ENCODE results near the gene IFNG-AS1.

The IFNG-AS1 gene

DNA sequence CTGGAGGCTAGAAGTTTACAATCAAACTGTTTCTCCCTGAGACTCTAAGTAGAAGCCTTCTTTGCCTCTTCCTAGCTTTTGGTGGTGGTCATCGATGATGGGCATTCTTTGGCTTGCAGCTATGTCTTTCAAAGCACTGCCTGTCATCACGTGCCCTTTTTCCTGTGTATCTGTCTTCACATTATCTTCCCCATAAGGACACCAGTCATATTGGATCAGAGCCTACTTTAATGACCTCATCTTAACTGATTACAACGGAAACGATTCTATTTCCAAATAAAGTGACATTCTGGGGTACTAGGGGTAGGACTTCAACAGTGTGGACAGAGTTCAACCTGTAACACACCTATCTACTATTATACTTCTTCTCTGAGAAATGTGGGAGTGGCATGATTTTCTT lies 31.1 kb upstream of the IFNG-AS1 start:
- H3K79me1 ChIP-seq (ENCODE audit: low read depth, low read length): no peaks in the 10 kb centered on the region

DNA sequence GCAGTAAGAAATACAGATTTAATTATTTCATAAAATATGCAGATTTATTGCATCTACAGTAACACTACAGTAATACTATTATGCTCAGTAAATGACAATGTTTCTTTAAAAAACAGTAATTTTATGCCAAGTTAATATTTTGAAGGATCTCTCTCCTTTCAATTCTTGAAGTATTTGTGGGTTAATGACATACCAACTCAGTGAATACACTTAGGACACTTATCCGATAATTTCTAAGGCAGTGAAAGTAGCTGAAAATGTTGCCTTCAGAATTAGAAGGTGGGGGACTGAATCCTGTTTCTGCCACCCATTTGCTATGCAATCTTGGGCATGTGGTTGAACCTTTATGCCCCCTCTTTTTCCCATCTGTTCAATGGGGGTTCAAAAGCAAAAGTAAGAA lies 24.8 kb upstream of the IFNG-AS1 start:
- Histone ChIP-seq H3K4me1 (ENCODE audit: control insufficient read depth in 2 of 2, insufficient read depth in 1 of 2, low read depth in 1 of 2, low read length in 2 of 2) (peaks cover 0 to 1% of the 10 kb centered on the region in 2 donors), H2BK12ac (ENCODE audit: low read length) (no peak overlapping the region), H2BK120ac (ENCODE audit: low read depth, low read length) (no peak overlapping the region), H3K27ac (replicated peaks; ENCODE audit: low read length) (no peak overlapping the region), H3K79me1 (ENCODE audit: low read depth, low read length) (no peaks in the 10 kb centered on the region), H4K91ac (ENCODE audit: low read depth, low read length, poor library complexity) (no peak overlapping the region), H2BK15ac (ENCODE audit: low read length) (no peak overlapping the region), H4K8ac (ENCODE audit: low read depth, low read length) (no peak overlapping the region), H3K18ac (ENCODE audit: low read length) (no peak overlapping the region), H3K14ac (ENCODE audit: low read length) (no peak overlapping the region), H3K4me3 (ENCODE audit: low read length in 2 of 2) (no peak overlapping the region), H3K23ac (ENCODE audit: low read depth, low read length, poor library complexity) (no peak overlapping the region), H3K27me3 (ENCODE audit: control insufficient read depth in 3 of 3, insufficient read depth in 3 of 3, low read depth in 1 of 3, low read length in 3 of 3) (peaks cover 0 to 3% (median 0%) of the 10 kb centered on the region in 3 experiments), H3K4me2 (ENCODE audit: insufficient read depth, low read length, poor library complexity, severe bottlenecking) (no peak overlapping the region), H3K36me3 (replicated peaks in 1 of 2; ENCODE audit: control insufficient read depth in 2 of 2, insufficient read depth in 2 of 2, low read length in 2 of 2) (no peaks in the 10 kb centered on the region), H3K9ac (ENCODE audit: low read depth, low read length, poor library complexity) (no peak overlapping the region), H3K9me3 (replicated peaks in 1 of 2; ENCODE audit: control insufficient read depth in 2 of 2, insufficient read depth in 1 of 2, low read depth in 1 of 2, low read length in 2 of 2) (no peaks in the 10 kb centered on the region), H3K4ac (ENCODE audit: low read length) (no peak overlapping the region), H2AK5ac (ENCODE audit: low read depth, low read length) (no peak overlapping the region), H2BK5ac (ENCODE audit: low read length) (no peak overlapping the region), H2AFZ (ENCODE audit: low read length) (no peak overlapping the region)
- no peak for DNase-seq (ENCODE audit: low spot score)
- no CpG with 5 or more reads among the region's 1 CpG for WGBS, 2 donors (ENCODE audit: extremely low coverage in 2 of 2, insufficient read length in 2 of 2, insufficient replicate concordance in 1 of 2)

More for the DNA sequence above, 31.1 kb upstream of the IFNG-AS1 start:
- no peaks in the 10 kb centered on the region for H3K36me3 ChIP-seq (replicated peaks in 1 of 2; ENCODE audit: control insufficient read depth in 2 of 2, insufficient read depth in 2 of 2, low read length in 2 of 2)
- no peak overlapping the region for H3K14ac ChIP-seq (ENCODE audit: low read length)
- no peak overlapping the region for H3K4me2 ChIP-seq (ENCODE audit: insufficient read depth, low read length, poor library complexity, severe bottlenecking)
- H3K4me3 ChIP-seq (ENCODE audit: low read length in 2 of 2): no peak overlapping the region
- H3K27ac ChIP-seq (replicated peaks; ENCODE audit: low read length): no peak overlapping the region
- no peak overlapping the region for H3K18ac ChIP-seq (ENCODE audit: low read length)
- H3K9ac ChIP-seq (ENCODE audit: low read depth, low read length, poor library complexity): no peak overlapping the region
- H2BK120ac ChIP-seq (ENCODE audit: low read depth, low read length): no peak overlapping the region
- H2BK12ac ChIP-seq (ENCODE audit: low read length): no peak overlapping the region
- H3K4me1 ChIP-seq (ENCODE audit: control insufficient read depth in 2 of 2, insufficient read depth in 1 of 2, low read depth in 1 of 2, low read length in 2 of 2): no peaks in the 10 kb centered on the region
- DNase-seq (ENCODE audit: low spot score): no peak
- no peak overlapping the region for H3K23ac ChIP-seq (ENCODE audit: low read depth, low read length, poor library complexity)
- H2AFZ ChIP-seq (ENCODE audit: low read length): no peak overlapping the region
- H2BK5ac ChIP-seq (ENCODE audit: low read length): no peak overlapping the region
- no peaks in the 10 kb centered on the region for H3K9me3 ChIP-seq (replicated peaks in 1 of 2; ENCODE audit: control insufficient read depth in 2 of 2, insufficient read depth in 1 of 2, low read depth in 1 of 2, low read length in 2 of 2)
- no peak overlapping the region for H2BK15ac ChIP-seq (ENCODE audit: low read length)
- H3K27me3 ChIP-seq (ENCODE audit: control insufficient read depth in 3 of 3, insufficient read depth in 3 of 3, low read depth in 1 of 3, low read length in 3 of 3): peaks cover 0 to 3% (median 0%) of the 10 kb centered on the region in 3 experiments
- no peak overlapping the region for H3K4ac ChIP-seq (ENCODE audit: low read length)
- H4K8ac ChIP-seq (ENCODE audit: low read depth, low read length): no peak overlapping the region
- no peak overlapping the region for H4K91ac ChIP-seq (ENCODE audit: low read depth, low read length, poor library complexity)
- WGBS, 2 donors (ENCODE audit: extremely low coverage in 2 of 2, insufficient read length in 2 of 2, insufficient replicate concordance in 1 of 2): no CpG with 5 or more reads among the region's 4 CpGs
- no peak overlapping the region for H2AK5ac ChIP-seq (ENCODE audit: low read depth, low read length)

DNA sequence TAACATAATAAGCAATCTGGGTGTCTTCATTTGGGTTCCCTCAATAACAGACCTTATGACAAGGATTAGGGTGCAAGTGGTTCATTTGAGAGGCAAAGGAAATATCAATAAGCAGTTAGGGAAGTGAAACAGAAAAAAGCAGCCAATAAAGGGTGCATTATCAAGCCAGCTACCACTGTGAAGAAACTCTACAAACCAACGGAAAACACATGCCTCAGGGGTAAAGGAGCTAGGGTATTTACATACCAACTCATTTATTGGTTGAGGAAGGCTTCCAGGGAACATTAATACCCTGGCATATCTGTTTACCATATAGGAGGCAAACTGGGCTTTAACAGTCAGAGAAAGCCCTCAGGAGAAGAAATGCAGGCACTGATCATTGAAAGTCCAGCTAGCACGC lies 22.7 kb upstream of the IFNG-AS1 start:
- H3K9me3 ChIP-seq (replicated peaks in 1 of 2; ENCODE audit: control insufficient read depth in 2 of 2, insufficient read depth in 1 of 2, low read depth in 1 of 2, low read length in 2 of 2): no peaks in the 10 kb centered on the region
- no peak overlapping the region for H4K91ac ChIP-seq (ENCODE audit: low read depth, low read length, poor library complexity)
- H3K27ac ChIP-seq (replicated peaks; ENCODE audit: low read length): no peak overlapping the region
- no peak overlapping the region for H3K23ac ChIP-seq (ENCODE audit: low read depth, low read length, poor library complexity)
- no peak overlapping the region for H3K4ac ChIP-seq (ENCODE audit: low read length)
- no peaks in the 10 kb centered on the region for H3K36me3 ChIP-seq (replicated peaks in 1 of 2; ENCODE audit: control insufficient read depth in 2 of 2, insufficient read depth in 2 of 2, low read length in 2 of 2)
- H3K4me2 ChIP-seq (ENCODE audit: insufficient read depth, low read length, poor library complexity, severe bottlenecking): no peak overlapping the region
- H3K4me3 ChIP-seq (ENCODE audit: low read length in 2 of 2): no peak overlapping the region
- H2AK5ac ChIP-seq (ENCODE audit: low read depth, low read length): no peak overlapping the region
- H2BK5ac ChIP-seq (ENCODE audit: low read length): no peak overlapping the region
- H2BK120ac ChIP-seq (ENCODE audit: low read depth, low read length): no peak overlapping the region
- H3K14ac ChIP-seq (ENCODE audit: low read length): no peak overlapping the region
- no peak overlapping the region for H3K9ac ChIP-seq (ENCODE audit: low read depth, low read length, poor library complexity)
- no peak overlapping the region for H2AFZ ChIP-seq (ENCODE audit: low read length)
- no peaks in the 10 kb centered on the region for H3K27me3 ChIP-seq (ENCODE audit: control insufficient read depth in 3 of 3, insufficient read depth in 3 of 3, low read depth in 1 of 3, low read length in 3 of 3)
- no peak overlapping the region for H2BK15ac ChIP-seq (ENCODE audit: low read length)
- no CpG with 5 or more reads among the region's 2 CpGs for WGBS, 2 donors (ENCODE audit: extremely low coverage in 2 of 2, insufficient read length in 2 of 2, insufficient replicate concordance in 1 of 2)
- H3K18ac ChIP-seq (ENCODE audit: low read length): no peak overlapping the region
- no peak overlapping the region for H2BK12ac ChIP-seq (ENCODE audit: low read length)
- H3K4me1 ChIP-seq (ENCODE audit: control insufficient read depth in 2 of 2, insufficient read depth in 1 of 2, low read depth in 1 of 2, low read length in 2 of 2): peaks cover 0 to 1% of the 10 kb centered on the region in 2 donors
- no peaks in the 10 kb centered on the region for H3K79me1 ChIP-seq (ENCODE audit: low read depth, low read length)
- no peak overlapping the region for H4K8ac ChIP-seq (ENCODE audit: low read depth, low read length)
- DNase-seq (ENCODE audit: low spot score): no peak

DNA sequence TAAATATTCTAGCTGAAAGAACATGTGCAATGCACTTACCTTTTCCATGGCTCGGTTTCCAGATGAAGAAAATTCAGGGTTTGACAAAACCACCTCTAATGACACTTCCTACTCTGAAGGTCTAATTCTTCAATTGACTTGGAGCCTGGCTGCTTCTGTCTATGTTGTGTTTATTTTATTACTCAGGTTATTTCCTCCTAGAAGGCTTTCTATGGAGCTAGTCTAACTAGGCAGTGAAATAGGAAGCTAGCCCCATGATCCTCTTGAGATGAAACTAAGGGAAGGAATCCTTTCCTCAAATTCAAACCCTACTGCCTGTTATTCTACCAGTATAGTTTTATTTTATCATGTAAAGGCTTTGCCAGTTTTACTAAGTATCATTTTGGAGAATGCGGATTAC lies 20.9 kb upstream of the IFNG-AS1 start:
- Histone ChIP-seq H2BK5ac (ENCODE audit: low read length) (no peak overlapping the region), H3K4me1 (ENCODE audit: control insufficient read depth in 2 of 2, insufficient read depth in 1 of 2, low read depth in 1 of 2, low read length in 2 of 2) (peaks cover 0 to 1% of the 10 kb centered on the region in 2 donors), H3K23ac (ENCODE audit: low read depth, low read length, poor library complexity) (no peak overlapping the region), H3K27ac (replicated peaks; ENCODE audit: low read length) (no peak overlapping the region), H2AK5ac (ENCODE audit: low read depth, low read length) (no peak overlapping the region), H3K9me3 (replicated peaks in 1 of 2; ENCODE audit: control insufficient read depth in 2 of 2, insufficient read depth in 1 of 2, low read depth in 1 of 2, low read length in 2 of 2) (no peaks in the 10 kb centered on the region), H2BK120ac (ENCODE audit: low read depth, low read length) (no peak overlapping the region), H3K4me3 (ENCODE audit: low read length in 2 of 2) (no peak overlapping the region), H3K79me1 (ENCODE audit: low read depth, low read length) (no peaks in the 10 kb centered on the region), H3K4me2 (ENCODE audit: insufficient read depth, low read length, poor library complexity, severe bottlenecking) (no peak overlapping the region), H3K27me3 (ENCODE audit: control insufficient read depth in 3 of 3, insufficient read depth in 3 of 3, low read depth in 1 of 3, low read length in 3 of 3) (no peaks in the 10 kb centered on the region), H4K8ac (ENCODE audit: low read depth, low read length) (no peak overlapping the region), H4K91ac (ENCODE audit: low read depth, low read length, poor library complexity) (no peak overlapping the region), H2AFZ (ENCODE audit: low read length) (no peak overlapping the region), H3K18ac (ENCODE audit: low read length) (no peak overlapping the region), H3K9ac (ENCODE audit: low read depth, low read length, poor library complexity) (no peak overlapping the region), H3K36me3 (replicated peaks in 1 of 2; ENCODE audit: control insufficient read depth in 2 of 2, insufficient read depth in 2 of 2, low read length in 2 of 2) (no peaks in the 10 kb centered on the region), H3K14ac (ENCODE audit: low read length) (no peak overlapping the region), H2BK12ac (ENCODE audit: low read length) (no peak overlapping the region), H3K4ac (ENCODE audit: low read length) (no peak overlapping the region), H2BK15ac (ENCODE audit: low read length) (no peak overlapping the region)
- no peak for DNase-seq (ENCODE audit: low spot score)
- no CpG with 5 or more reads among the region's 2 CpGs for WGBS, 2 donors (ENCODE audit: extremely low coverage in 2 of 2, insufficient read length in 2 of 2, insufficient replicate concordance in 1 of 2)
